SK-N-SH (cell line): Measurements from ENCODE around the gene LEPR. TPM values are rescaled to one million over a fixed set of nuclear protein-coding genes. Genes with fewer than 3 reads are reported as not detected.

Experiments
- CTCF ChIA-PET: fragments of 300-600, 350-600 bp; formaldehyde crosslinking; extraction: SDS; loops from one replicate; lab custom pipeline; 2021; lab: Yijun Ruan, JAX
- POLR2A ChIA-PET: fragments of 350-600 bp; sonication (Branson Sonifier 250); formaldehyde crosslinking; extraction: SDS; loops from one replicate; lab custom pipeline; 2020; ENCODE audit warnings: antibody characterized with exemption, inconsistent platforms; lab: Yijun Ruan, JAX
- DNase-seq: peaks from one replicate; pipeline ENCODE4 v3.0.0; 2012
- H2AFZ ChIP-seq: fragments of 200-600 bp; sonication (generic); 2 replicates; pipeline ENCODE4 v1.8.1; 2016; ENCODE audit warnings: antibody characterized with exemption, mild to moderate bottlenecking, low read depth
- H3F3A ChIP-seq: fragments of 200-600 bp; sonication (generic); replicated peaks from 2 replicates; pipeline ENCODE3; 2016; ENCODE audit warnings: antibody characterized with exemption, mild to moderate bottlenecking; ENCODE audit not compliant: insufficient read depth
- H3K27ac ChIP-seq, 2 experiments: fragments of 200-500 bp in 1 of 2; fragments of 200-600 bp in 1 of 2; sonication (Bioruptor generic) in 1 of 2; sonication (generic), shearing (Covaris generic) in 1 of 2; 2 replicates each; pipeline versions ENCODE4 v1.5.1 to v1.6.1; 2014 to 2016; ENCODE audit warnings: low read depth in 2 of 2, inconsistent platforms in 1 of 2, low read length in 1 of 2, mild to moderate bottlenecking in 1 of 2, mixed read lengths in 1 of 2
- H3K27me3 ChIP-seq: fragments of 200-600 bp; sonication (generic), shearing (Covaris generic); 2 replicates; pipeline ENCODE4 v1.6.1; 2016; ENCODE audit warnings: mixed run types; ENCODE audit not compliant: insufficient read depth
- H3K36me3 ChIP-seq, 2 experiments: fragments of 200-500 bp in 1 of 2; fragments of 200-600 bp in 1 of 2; sonication (Bioruptor generic) in 1 of 2; sonication (generic) in 1 of 2; replicated peaks in 1 of 2; 2 replicates each; pipeline versions ENCODE3 to v1.5.1; 2014 to 2016; ENCODE audit warnings: low read length in 1 of 2, mild to moderate bottlenecking in 1 of 2; ENCODE audit not compliant: insufficient read depth in 2 of 2, control insufficient read depth in 1 of 2
- H3K4me1 ChIP-seq, 2 experiments: fragments of 200-500 bp in 1 of 2; fragments of 200-600 bp in 1 of 2; sonication (Bioruptor generic) in 1 of 2; sonication (generic), shearing (Covaris generic) in 1 of 2; 2 replicates each; pipeline versions ENCODE4 v1.5.1 to v1.6.1; 2014 to 2016; ENCODE audit warnings: low read depth in 1 of 2, low read length in 1 of 2, mixed run types in 1 of 2; ENCODE audit not compliant: insufficient read depth in 2 of 2, control insufficient read depth in 1 of 2
- H3K4me2 ChIP-seq: fragments of 200-600 bp; sonication (generic), shearing (Covaris generic); 2 replicates; pipeline ENCODE4 v1.6.1; 2017; ENCODE audit warnings: mixed run types
- H3K4me3 ChIP-seq, 2 experiments: fragments of 200-500 bp in 1 of 2; fragments of 200-600 bp in 1 of 2; sonication (Bioruptor generic) in 1 of 2; sonication (generic), shearing (Covaris generic) in 1 of 2; 2 replicates each; pipeline versions ENCODE4 v1.5.1 to v1.8.1; 2014 to 2016; ENCODE audit warnings: low read depth in 2 of 2, inconsistent platforms in 1 of 2, low read length in 1 of 2, mild to moderate bottlenecking in 1 of 2, mixed read lengths in 1 of 2, moderate library complexity in 1 of 2
- H3K79me2 ChIP-seq: fragments of 200-600 bp; sonication (generic); 2 replicates; pipeline ENCODE4 v1.8.1; 2017; ENCODE audit warnings: mild to moderate bottlenecking; ENCODE audit not compliant: insufficient read depth
- H3K9ac ChIP-seq: fragments of 200-600 bp; sonication (generic); 2 replicates; pipeline ENCODE4 v1.6.1; 2017; ENCODE audit warnings: mixed run types
- H3K9me2 ChIP-seq: fragments of 200-600 bp; sonication (generic); 2 replicates; pipeline ENCODE4 v1.6.1; 2017; ENCODE audit warnings: mixed run types
- H3K9me3 ChIP-seq: fragments of 200-600 bp; sonication (generic); 2 replicates; pipeline ENCODE4 v1.6.1; 2017; ENCODE audit warnings: mixed run types, mild to moderate bottlenecking, moderate library complexity
- H4K20me1 ChIP-seq: fragments of 200-600 bp; sonication (generic); 2 replicates; pipeline ENCODE4 v1.6.1; 2017; ENCODE audit warnings: mild to moderate bottlenecking, mixed run types; ENCODE audit not compliant: insufficient read depth
- CHD2 ChIP-seq: fragments of 150-350 bp; IDR thresholded peaks from 2 replicates; pipeline ENCODE4 v1.6.1; 2018; ENCODE audit warnings: low read length; ENCODE audit not compliant: partially characterized antibody
- ELF1 ChIP-seq: IDR thresholded peaks from 2 replicates; pipeline ENCODE4 v1.4.0; 2012
- EZH2phosphoT487 ChIP-seq: fragments of 200-600 bp; sonication (generic); IDR thresholded peaks from 2 replicates; pipeline ENCODE4 v1.6.1; 2017; ENCODE audit warnings: low read depth, mixed run types, mild to moderate bottlenecking, antibody characterized with exemption, moderate library complexity, borderline replicate concordance
- GATA2 ChIP-seq: sonication (generic); formaldehyde crosslinking; IDR thresholded peaks from 2 replicates; pipeline ENCODE4 v1.5.0; 2020; ENCODE audit warnings: mild to moderate bottlenecking, missing genetic modification reagents
- JUND ChIP-seq: IDR thresholded peaks from 2 replicates; pipeline ENCODE4 v1.4.0; 2012
- RXRA ChIP-seq: IDR thresholded peaks from 2 replicates; pipeline ENCODE4 v1.4.0; 2012; ENCODE audit warnings: low read depth, mild to moderate bottlenecking, borderline replicate concordance
- SIN3A ChIP-seq: IDR thresholded peaks from 2 replicates; pipeline ENCODE4 v1.6.1; 2012; ENCODE audit warnings: low read depth, mild to moderate bottlenecking, low read length, moderate library complexity, borderline replicate concordance
- TCF12 ChIP-seq: IDR thresholded peaks from 2 replicates; pipeline ENCODE4 v1.4.0; 2012
- TEAD4 ChIP-seq: IDR thresholded peaks from 2 replicates; pipeline ENCODE4 v1.4.0; 2012; ENCODE audit warnings: mild to moderate bottlenecking, borderline replicate concordance; ENCODE audit not compliant: insufficient read depth
- WGBS: methylation state at CpG from one replicate; pipeline ENCODE4 v1.1.6; 2017; ENCODE audit warnings: low lambda C conversion rate; 5-methylcytosine and 5-hydroxymethylcytosine counted together
- polyA plus RNA-seq, 3 experiments: library from polyadenylated mRNA; depleted of rRNA; stranded (reverse); fragments of >200 nt; gene quantifications; 2 replicates each; pipeline ENCODE4 v1.2.3, GENCODE V29; 2012
- TF ChIP-seq, protein P1 (sequence below): IDR thresholded peaks from 2 replicates; pipeline ENCODE4 v1.4.0; 2012; ENCODE audit warnings: low read depth, borderline replicate concordance
- TF ChIP-seq, protein P2 (sequence below): fragments of 200-600 bp; sonication (generic); IDR thresholded peaks from 2 replicates; pipeline ENCODE4 v1.6.1; 2017; ENCODE audit warnings: antibody characterized with exemption, mild to moderate bottlenecking, moderate library complexity
- TF ChIP-seq, protein P3 (sequence below): fragments of 150-350 bp; IDR thresholded peaks from 2 replicates; pipeline ENCODE4 v1.6.1; 2016; ENCODE audit warnings: mild to moderate bottlenecking, low read depth, low read length

Gene LEPR
- polyA plus RNA-seq, 1 of the 3 experiments (the other 2 are of a cell fraction), result 2.3 TPM

DNA sequence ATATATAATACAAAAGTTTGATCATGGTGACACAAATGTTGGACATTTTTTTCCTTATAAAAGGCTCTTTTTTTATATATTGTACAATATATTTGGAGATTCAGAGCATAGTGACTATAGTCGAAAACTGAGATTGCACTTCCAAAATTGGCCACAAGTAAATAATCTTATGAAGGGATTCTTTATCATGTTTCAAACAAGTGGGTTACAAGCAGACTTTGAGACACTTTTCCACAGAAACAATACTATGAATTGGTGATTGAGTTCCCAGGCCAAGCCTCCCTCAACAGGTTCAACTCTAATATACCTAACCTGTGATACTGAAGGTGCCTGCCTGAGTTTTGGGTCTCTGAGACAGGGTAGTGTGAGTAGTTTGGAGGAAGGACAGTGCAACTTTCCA lies 13.8 kb downstream of the LEPR start:
- whole genome bisulfite sequencing, result 97% methylated on average over 1 of the region's 1 CpG
- Histone ChIP-seq H3K27me3 (no peaks in the 10 kb centered on the region), H3F3A (peaks cover 7% of the 10 kb centered on the region), H3K4me2 (no peak overlapping the region), H3K79me2 (peaks cover 9% of the 10 kb centered on the region; the same call in 1 of the 2 replicates), H3K4me1 (peaks cover 3 to 15% of the 10 kb centered on the region in 2 experiments), H3K9me2 (no peaks in the 10 kb centered on the region), H3K27ac (no peak overlapping the region), H4K20me1 (peaks cover 10% of the 10 kb centered on the region; the same call in 1 of the 2 replicates), H3K36me3 (peaks cover 42 to 48% of the 10 kb centered on the region in 2 experiments), H2AFZ (no peak overlapping the region), H3K9ac (no peak overlapping the region), H3K9me3 (no peaks in the 10 kb centered on the region), H3K4me3 (no peak overlapping the region)
- no peak for DNase-seq
- ChIA-PET POLR2A (no interaction called here), CTCF (interaction anchor here (1.0 to 13.6 kb wide), 2 partner anchors 26 to 251 kb away, joined by 3 to 175 read pairs; no protein-coding TSS in a partner anchor)
- TF ChIP-seq SIN3A (no peak), TEAD4 (no peak), EZH2phosphoT487 (no peak), RXRA (no peak)
- TF ChIP-seq, protein P1, sequence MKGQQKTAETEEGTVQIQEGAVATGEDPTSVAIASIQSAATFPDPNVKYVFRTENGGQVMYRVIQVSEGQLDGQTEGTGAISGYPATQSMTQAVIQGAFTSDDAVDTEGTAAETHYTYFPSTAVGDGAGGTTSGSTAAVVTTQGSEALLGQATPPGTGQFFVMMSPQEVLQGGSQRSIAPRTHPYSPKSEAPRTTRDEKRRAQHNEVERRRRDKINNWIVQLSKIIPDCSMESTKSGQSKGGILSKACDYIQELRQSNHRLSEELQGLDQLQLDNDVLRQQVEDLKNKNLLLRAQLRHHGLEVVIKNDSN, result no peak
- TF ChIP-seq, protein P2, sequence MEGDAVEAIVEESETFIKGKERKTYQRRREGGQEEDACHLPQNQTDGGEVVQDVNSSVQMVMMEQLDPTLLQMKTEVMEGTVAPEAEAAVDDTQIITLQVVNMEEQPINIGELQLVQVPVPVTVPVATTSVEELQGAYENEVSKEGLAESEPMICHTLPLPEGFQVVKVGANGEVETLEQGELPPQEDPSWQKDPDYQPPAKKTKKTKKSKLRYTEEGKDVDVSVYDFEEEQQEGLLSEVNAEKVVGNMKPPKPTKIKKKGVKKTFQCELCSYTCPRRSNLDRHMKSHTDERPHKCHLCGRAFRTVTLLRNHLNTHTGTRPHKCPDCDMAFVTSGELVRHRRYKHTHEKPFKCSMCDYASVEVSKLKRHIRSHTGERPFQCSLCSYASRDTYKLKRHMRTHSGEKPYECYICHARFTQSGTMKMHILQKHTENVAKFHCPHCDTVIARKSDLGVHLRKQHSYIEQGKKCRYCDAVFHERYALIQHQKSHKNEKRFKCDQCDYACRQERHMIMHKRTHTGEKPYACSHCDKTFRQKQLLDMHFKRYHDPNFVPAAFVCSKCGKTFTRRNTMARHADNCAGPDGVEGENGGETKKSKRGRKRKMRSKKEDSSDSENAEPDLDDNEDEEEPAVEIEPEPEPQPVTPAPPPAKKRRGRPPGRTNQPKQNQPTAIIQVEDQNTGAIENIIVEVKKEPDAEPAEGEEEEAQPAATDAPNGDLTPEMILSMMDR, result peak; percentile 30; the same call in 1 of the 2 replicates

DNA sequence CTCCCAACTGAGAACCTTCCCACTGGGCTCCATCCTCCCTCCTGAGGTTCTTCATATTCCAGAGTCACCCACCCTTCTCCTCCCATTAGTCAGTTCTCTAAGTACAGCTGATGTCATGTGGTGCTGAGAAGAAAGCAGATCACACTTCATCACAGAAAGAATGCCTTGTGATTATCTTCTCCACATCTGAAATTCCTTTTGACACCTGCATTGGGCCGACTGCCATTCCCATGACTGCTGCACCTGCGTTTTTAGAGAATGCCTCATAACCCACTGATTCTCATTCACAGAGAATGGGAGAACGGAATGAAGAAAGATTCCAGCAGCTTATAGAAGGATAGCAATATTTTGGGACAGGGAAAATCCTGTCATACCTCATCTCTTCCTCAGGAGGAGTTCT lies 14.3 kb downstream of the LEPR start:
- CTCF ChIA-PET, result interaction anchor here (1.6 to 13.6 kb wide), 2 partner anchors 199 to 251 kb away, joined by 4 to 175 read pairs; no protein-coding TSS in a partner anchor

More for the DNA sequence above, 14.3 kb downstream of the LEPR start:
- peaks cover 10% of the 10 kb centered on the region; the same call in 1 of the 2 replicates for H4K20me1 ChIP-seq
- no peaks in the 10 kb centered on the region for H3K9me3 ChIP-seq
- H3K79me2 ChIP-seq, result peaks cover 8% of the 10 kb centered on the region; the same call in 1 of the 2 replicates
- no peak overlapping the region for H3K27ac ChIP-seq
- TF ChIP-seq GATA2 (CRISPR knock-in tag), result no peak
- TF ChIP-seq ELF1, result no peak
- TF ChIP-seq TCF12, result no peak
- TF ChIP-seq JUND, result no peak
- TF ChIP-seq, protein P3, sequence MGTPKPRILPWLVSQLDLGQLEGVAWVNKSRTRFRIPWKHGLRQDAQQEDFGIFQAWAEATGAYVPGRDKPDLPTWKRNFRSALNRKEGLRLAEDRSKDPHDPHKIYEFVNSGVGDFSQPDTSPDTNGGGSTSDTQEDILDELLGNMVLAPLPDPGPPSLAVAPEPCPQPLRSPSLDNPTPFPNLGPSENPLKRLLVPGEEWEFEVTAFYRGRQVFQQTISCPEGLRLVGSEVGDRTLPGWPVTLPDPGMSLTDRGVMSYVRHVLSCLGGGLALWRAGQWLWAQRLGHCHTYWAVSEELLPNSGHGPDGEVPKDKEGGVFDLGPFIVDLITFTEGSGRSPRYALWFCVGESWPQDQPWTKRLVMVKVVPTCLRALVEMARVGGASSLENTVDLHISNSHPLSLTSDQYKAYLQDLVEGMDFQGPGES, result no peak
- TF ChIP-seq CHD2, result no peak
- no peaks in the 10 kb centered on the region for H3K27me3 ChIP-seq
- H3F3A ChIP-seq, result peaks cover 7% of the 10 kb centered on the region
- no peak overlapping the region for H2AFZ ChIP-seq
- no peak overlapping the region for H3K9ac ChIP-seq
- POLR2A ChIA-PET, result no interaction called here
- H3K4me3 ChIP-seq, result no peak overlapping the region
- WGBS, result 87% methylated on average over 3 of the region's 3 CpGs
- H3K36me3 ChIP-seq, result peaks cover 42 to 48% of the 10 kb centered on the region in 2 experiments
- no peak overlapping the region for H3K4me2 ChIP-seq
- no peaks in the 10 kb centered on the region for H3K9me2 ChIP-seq
- DNase-seq, result no peak
- peaks cover 3 to 10% of the 10 kb centered on the region in 2 experiments for H3K4me1 ChIP-seq
